Hematopoietic multipotent progenitor cell treated with erythropoietin and hydrocortisone succinate and interleukin-3 and kit ligand, for 4 days (in vitro differentiated cells): ENCODE measurements around the gene QTRT2.

ENCODE experiments used
- DNase-seq: peaks from one replicate; pipeline ENCODE4 v3.0.0-alpha.2; 2015

The QTRT2 gene

DNA sequence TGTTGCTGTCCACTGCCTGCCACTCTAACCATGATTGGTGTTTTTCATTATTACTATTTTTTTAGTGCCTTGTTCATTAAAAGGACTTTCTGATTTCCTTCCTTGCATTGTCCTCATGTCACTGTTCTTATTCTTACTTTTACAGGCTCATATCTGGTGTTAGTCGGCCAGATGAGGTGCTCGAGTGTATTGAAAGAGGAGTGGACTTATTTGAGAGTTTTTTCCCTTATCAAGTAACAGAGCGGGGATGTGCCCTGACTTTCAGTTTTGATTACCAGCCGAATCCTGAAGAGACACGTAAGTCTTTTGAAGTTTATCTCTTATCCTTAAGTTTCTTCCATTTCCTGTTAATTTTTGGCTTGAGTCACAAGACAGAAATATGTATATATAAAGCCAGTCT lies 23.2 kb downstream of the QTRT2 start:
- peak; percentile 55 for DNase-seq

DNA sequence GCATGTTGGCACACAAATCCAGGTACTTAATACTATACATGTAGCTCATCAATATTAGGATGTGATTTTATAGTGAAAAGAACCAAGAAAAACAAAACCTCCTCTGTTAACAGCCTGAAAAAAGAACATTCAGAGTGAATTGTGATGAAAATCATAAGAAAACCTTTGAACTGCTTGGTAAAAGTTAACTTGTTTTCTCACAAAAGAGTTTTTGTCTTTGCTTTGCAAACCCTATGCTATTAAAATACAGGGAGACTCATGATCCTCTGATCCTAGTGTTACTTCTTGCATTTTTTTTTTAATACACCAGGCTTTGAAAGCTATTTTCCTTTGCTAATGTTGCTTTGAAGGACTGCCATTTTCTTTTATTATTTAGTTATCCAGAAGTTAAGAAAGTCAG lies 23.7 kb downstream of the QTRT2 start:
- DNase-seq: no peak

DNA sequence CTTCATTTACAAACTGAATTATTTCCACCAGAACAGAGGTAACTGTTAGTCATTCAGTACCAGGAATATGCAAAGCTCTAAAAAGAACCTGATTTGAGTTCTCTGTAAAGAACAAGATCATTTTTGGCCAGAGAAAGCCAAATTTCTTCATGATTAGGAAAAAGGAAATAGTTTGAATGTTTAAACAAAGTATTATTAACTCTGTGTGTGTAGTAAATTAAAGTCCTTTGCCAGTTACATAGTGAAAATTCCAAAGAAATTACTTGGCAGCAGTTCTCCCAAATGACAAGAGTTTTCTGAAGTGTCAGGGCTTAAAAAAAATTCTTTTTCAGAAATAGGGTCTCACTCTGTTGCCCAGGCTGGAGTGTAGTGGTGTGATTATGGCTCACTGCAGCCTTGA lies 24.5 kb downstream of the QTRT2 start:
- no peak for DNase-seq

DNA sequence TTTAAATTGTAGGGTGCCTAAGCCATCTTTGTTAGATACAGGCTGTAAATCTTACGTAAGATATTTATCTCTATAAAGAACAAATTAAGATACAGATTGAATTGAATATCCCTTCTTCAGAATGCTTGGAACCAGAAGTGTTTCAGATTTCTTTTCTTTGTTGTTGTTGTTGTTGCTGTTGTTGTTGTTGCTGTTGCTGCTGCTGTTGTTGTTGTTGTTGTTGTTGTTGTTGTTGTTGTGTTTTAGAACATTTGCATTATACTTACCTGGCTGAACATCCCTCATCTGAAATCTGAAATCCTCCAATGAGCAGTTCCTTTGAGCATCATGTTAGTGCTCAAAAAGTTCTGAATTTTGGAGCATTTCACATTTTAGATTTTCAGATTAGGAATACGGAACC lies 26.6 kb downstream of the QTRT2 start:
- DNase-seq: no peak

DNA sequence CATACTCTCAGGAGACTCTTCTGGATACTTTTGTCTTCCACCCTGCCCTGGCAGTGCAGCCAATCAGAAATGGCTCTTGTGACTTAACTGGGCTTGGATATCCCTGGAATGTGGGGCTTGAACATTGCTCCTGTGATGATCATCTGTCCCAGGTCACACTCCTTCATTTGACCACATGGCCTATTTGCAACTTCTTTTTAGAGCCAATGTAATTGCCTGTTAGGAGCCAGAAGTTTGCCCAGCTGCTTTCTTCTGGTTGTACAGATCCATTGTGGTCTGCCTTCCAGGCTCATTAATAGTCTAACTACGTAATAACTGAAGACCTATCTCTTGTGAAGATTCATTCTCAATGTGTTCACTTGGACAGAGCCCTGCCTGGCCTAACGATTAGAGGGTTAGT lies 29.8 kb downstream of the QTRT2 start:
- no peak for DNase-seq

DNA sequence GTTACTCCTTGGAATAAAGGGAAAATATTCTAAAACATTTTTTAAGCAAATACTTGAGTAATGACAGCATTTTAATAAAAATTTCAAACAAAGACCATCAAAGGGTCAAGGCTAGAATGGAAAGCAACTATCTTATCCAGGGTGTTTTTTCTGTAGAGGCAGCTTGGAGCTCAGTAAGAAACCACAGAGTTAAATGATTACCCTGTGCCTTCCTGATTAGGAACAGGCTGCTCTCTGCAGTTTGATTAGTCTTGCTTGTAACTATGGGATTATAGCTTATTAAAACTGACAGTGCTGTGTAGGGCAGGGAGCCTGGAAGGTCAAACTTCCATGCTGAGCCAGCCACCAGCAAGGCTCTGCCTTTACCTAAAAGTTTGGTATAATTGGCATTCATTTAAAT lies 33.1 kb downstream of the QTRT2 start:
- no peak for DNase-seq

DNA sequence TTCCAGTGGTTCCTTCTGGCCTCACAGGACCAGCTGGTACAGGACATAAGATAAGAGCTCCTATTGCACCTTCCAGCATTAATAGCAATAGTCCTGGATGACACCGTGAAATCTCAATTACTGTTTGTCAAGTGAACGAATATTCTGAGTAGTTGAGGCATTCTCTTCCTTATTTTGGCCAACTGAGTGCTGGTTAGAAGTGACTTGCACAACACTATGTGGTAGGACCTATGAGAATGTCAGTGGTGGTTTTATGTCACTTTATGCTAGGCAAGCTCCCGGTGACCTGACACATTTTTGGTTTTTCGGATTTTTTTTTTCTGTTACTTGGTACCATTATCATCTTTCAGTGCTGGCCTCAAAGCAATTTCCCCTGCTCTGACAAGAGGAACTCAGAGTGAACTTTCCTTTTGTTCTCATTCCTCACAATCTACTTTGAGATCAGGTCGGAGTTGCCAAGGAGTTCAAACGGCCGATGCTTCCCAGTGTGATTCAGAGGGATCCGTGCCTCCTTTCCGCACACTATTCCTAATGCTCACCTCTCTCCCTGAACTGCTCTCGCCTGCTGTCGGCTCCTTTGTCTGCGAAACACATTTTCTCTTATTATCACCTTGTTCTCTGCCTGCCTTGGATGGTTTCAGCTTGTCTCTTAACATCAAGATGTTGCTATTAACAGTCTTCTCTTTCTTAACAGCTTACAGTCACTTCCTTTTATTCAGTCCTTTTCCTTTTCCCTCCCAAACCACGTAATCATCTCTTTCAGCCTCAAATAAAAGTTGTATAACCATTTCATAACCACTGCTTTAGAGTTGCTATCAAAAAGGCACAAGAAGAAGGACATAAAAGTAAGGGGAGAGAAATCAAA lies 35.8 kb downstream of the QTRT2 start:
- DNase-seq: peak; percentile 55

DNA sequence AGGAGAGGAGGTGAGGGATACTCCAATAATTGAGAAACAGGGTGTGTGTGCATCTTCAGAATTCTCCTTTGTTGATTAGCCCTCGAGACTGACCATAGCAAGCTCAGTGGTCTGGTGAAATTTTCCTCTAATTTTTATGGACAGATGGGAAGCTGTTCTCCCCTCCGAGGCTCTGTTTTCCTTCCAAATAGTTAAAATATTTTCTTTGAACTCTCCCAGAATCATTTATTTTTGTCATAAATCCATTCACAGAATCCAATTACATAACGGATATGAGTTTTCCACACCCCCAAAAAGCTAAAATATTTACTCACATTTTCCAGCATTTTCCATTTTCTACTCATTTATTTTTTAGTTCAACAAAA lies 36.5 kb downstream of the QTRT2 start:
- DNase-seq: no peak

DNA sequence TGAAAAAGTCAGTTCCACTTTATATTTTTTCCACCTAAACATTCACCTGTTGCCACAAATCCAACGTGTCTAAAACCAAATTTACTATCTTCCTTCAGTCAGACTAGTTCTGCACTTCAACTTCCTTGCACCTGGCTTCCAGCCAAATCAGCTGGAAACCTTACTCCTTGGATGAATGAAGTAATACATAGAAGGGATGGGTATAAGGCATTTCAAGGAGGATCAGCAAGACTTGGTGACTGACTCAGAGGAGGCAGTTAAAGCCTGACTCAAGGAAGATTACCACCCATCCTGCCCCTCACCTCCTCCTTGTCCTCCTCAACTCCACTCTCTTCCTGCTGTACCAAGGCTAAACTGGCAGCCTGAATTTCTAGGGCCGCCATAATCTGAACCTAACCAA lies 37.1 kb downstream of the QTRT2 start:
- peak; percentile 29 for DNase-seq

DNA sequence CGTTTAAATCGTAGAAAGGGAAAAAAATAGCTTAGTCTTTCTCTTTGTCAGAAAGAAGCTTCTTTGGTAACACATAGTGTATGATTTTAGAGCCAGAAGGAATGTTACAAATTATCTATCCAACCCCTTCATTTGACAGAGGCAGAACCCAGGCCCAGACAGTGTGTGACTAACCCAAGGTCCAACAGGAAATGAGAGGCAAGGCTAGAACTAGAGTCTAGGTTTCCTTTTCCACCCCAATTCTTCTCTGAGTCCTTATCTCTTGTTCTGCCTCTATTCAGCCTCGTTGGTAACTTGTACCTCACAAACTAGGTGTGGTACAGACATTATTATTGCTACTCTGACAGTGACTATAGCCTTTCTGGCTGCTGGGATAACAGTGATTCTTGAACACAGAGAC lies 39.3 kb downstream of the QTRT2 start:
- no peak for DNase-seq

DNA sequence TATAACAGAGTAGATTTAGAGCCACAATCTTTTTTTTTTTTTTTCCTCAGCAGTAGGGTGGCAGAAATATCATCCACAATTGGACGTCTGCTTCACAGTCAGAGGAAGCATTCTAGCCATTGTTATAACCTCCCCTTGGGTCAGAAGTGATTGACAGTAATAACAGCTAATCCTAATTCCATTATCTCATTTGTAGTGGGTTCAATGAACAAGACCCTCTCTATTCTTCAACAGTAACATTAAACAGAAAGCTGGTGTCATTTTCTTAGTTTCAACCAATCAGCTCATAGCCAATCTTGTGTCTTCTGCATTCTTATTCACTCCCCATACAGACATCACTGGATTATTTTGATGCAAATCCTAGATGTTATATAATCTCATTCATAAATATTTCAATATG lies 44.6 kb downstream of the QTRT2 start:
- DNase-seq: no peak

DNA sequence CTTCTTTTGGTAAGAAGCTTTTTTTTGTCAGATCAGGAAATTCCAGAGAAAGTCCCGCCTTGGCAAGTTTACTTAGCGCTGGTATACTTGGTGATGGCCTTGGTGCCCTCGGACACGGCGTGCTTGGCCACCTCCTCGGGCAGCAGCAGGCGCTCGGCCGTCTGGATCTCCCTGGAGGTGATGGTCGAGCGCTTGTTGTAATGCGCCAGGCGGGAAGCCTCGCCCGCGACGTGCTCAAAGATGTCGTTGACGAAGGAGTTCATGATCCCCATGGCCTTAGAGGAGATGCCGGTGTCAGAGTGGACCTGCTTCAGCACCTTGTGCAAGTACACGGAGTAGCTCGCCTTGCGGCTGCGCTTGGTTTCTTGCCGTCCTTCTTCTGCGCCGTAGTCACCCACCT lies 46.6 kb downstream of the QTRT2 start:
- DNase-seq: no peak

DNA sequence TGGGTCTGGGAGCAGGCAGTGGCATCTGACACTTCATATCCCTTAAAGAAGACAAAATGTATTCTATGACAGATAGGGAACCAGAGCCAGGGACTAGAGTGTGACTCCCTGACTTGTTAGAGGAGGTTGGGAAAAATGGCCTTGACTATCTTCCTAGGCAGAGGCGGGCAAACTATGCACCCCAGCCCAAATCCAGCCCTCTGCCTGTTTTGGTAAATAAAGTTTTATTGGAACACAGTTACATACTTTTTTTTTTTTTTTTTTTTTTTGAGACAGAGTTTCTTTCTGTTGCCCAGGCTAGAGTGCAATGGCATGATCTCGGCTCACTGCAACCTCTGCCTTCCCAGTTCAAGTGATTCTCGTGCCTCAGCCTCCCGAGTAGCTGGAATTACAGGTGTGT lies 47.3 kb downstream of the QTRT2 start:
- no peak for DNase-seq

DNA sequence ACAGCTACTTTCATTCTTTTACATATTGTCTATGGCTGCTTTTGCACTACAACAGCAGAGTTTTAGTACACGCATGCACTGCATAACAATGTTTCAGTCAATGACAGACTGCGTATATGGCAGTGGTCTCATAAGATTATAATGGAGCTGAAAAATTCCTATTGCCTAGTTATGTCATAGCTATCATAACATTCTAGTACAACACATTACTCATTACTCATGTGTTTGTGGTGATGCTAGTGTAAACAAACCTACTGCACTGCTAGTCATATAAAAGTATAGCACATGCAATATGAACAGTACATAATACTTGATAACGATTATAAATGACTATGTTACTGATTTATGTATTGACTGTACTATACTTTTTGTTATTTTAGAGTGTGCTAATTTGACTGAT lies 47.9 kb downstream of the QTRT2 start:
- DNase-seq: no peak

DNA sequence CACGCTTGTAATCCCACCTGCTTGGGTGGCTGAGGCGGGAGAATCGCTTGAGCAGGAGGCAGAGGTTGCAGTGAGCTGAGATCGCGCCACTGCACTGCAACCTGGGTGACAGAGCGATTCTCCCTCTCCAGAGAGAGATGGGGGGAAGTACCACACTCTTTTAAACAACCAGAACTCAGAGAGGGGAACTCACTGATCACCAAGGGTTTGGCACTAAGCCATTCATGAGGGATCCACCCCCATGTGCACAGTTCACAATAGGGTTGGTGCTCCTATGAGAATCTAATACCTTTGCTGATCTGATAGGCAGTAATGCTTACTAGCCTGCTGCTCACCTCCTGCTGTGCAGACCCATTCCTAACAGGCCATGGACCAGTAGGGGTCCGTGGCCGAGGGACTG lies 51.6 kb downstream of the QTRT2 start:
- DNase-seq: peak; percentile 32

DNA sequence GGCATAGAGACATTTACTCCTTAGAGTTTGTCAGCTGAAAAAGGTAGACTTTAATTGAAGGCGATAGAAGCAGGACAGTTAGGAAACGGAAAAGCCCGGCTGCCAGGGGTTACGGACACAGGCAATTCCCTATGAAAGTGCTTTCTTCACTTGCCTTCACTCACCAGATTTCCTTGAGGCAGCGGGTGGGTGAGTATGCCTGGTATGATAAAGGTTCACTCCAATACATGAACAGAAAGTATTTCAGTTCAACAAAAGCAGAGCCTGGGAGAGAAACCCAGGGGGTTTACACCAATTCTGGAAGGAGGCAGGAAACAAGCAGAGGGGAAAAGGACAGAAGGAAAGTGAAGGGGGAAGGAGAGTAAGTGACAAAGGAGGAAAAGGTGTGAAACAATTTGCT lies 53.9 kb downstream of the QTRT2 start:
- no peak for DNase-seq

DNA sequence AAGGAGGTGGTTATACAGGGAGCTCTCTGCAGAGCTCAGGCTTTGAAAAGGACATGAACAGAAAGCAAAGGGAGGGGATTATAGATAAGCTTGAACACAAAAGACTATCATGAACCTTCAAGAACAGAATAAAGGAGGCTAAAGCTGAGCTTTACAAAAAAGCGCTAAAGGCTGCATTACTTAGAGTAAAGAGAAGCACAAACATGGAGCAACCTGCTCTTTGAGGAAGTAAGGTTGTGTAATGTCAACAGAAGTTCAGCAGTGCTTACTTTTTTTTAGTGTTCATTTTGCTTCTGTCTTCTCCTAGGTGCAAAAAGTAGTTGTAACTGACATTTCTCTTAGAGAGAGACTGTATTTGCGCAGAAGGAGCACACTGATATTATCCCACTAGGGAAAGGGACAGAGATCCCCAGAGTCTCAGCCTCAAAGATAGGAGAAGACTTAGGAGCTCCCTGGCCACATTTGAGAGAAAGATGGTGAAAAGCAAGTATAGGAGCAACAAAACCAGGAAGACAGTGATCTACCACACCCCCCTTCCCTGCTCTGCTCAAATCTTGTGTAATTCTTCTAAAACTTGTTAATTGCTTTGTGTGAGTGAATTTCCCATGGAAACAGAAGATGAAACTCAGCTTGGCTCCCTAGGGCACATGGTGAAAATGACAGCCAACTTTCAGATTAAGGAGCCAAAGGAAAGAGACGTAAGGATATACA lies 54.7 kb downstream of the QTRT2 start:
- peak; percentile 74 for DNase-seq

DNA sequence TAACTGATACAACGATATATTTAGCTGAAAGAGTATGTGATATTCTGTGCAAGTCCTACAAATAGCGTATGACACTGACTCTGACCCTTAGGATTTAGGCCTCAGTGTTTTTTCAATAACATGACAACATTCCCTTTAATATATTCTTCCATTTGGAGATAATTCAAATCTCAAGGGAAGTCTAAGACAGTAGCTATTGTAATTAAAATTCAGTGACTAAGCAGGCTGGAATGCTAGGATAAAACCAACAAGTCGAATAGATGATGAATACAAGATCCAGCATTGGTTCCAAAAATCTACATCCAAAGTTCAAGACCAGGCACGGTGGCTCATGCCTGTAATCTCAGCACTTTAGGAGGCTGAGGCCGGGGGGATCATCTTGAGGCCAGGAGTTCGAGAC lies 56.2 kb downstream of the QTRT2 start:
- no peak for DNase-seq

DNA sequence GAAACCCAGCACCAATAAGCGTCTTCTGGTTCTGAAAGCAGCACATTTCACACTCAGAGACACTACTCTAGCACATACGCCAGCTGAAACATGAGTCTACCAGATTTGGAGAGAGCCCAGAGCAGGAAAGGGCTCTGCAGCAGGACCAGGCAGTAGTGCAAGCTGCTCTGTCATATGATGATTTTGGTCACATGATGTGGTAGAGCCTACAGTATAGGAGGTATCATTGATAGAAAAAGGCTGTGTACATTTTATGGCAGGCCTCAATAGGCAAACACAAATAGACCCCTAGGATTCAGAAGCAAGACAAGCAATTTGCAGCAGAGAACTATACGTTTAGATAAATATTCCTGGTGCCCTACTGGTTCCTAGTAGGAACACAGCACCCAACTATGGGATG lies 58.2 kb downstream of the QTRT2 start:
- DNase-seq: no peak

DNA sequence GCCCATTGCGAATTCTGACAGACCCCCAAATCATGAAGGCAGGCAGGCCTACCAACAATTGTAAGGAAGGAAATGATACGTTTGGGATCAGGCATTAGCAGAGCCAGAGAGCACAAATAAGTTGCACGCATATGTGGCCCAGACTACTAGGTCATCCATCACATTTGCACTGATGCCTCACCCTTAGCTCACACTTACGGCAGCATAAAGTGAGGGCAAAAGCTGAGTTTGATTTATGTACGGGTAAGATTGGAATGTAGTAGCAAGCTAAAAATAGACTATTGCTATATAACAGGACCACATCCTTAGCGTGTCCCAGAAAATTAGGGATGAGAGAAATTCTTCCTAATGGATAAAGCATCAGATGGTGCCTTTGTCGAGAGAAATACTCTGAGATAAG lies 58.6 kb downstream of the QTRT2 start:
- no peak for DNase-seq

DNA sequence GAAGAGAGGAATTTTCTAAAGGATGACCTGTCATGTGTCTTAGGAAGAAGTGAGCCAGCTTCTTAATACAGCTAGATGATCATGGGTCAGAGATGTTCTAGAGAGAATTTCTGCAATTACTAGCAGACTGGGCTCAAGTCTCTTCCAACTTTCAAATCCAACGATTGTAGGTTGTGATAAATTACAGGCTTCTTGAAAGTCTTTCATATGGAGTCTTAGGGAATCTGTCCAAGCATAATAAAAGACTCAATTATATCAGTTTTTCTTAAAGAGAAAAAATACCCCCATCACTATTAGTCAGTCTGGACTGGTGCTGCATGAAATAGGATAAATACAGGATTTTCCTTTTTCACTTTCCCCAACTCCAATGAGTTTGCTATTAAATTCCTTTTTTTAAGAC lies 63.2 kb downstream of the QTRT2 start:
- no peak for DNase-seq

DNA sequence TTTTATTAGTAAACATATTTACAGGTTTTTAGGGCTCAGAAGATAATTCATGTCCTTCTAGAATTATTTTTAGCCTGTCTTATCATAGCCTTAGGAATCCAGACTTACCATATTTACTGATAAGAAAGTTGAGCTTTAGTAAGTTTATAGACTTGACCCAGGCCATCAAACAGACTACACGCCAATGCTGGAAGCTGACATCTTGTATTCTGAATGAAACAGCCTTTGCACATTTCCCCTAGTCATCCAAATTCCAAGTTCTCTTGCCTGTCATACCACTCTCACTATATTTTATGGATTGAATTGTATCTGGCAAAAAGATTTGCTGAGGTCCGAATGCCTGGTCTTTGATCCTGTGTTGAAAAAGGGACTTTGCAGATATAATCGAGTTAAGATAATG lies 63.7 kb downstream of the QTRT2 start:
- DNase-seq: no peak

DNA sequence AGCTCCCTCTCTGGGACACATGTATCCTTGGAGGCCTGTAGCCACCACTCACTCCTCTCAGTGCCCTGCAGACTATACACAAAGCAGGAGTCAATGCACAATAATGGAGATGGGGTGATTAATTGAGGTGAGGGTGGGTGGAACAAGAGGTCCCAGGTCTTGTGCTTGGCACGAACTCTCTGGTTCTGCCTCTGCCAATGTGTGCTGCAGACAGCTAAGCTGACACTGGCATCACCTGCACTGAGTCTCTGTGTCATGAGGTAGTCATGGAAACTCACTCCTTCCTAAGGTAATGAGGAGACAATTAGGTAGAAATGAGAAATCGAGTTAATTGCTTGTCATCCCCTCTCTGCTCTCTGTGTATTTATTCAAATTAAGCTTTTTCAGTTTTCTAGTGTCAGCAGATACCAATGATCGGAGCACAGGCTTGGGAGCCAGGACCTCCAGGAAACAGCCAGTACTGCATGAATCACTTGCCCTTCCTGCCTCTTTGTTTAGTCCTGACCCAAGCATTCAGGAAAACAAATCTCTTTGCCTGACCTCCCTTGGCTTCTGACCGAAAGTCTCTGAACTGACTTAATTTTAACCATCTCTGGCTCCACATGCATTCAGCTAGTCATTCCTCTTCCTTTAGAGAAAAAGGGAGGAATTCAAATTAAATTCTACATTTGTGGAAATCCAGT lies 65.6 kb downstream of the QTRT2 start:
- no peak for DNase-seq

DNA sequence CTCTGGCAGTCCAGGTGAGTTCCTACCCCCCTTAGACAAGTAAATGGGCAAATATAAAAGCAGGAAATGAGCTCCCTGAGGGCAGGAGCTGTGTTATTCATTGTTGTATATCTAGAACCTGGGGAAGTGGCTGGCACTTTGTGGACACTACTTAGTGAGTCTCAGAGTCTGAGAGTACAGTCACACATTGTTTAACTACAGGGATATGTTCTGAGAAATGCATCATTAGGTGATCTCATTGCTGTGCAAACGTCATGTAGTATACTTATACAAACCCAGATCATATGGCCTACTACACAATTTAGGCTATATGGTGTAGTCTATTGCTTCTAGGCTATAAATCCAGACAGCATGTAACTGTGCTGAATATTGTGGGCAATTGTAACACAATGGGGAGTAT lies 69.9 kb downstream of the QTRT2 start:
- DNase-seq: no peak
